IPS-NIHi7 (cell line): Measurements from ENCODE around the gene BMPR1B.
A peak's percentile ranks its signal among the peaks of the same experiment; 100 is the strongest.

Experiments used
- DNase-seq: peaks from one replicate; pipeline ENCODE4 v3.0.0; 2012; ENCODE audit warnings: mixed read lengths; ENCODE audit errors: extremely low spot score

The BMPR1B gene

GRCh38 chr4:94960708-94961107 is 203.0 kb downstream of the BMPR1B start:
- no peak for DNase-seq

- DNase-seq, result no peak
Measured at GRCh38 chr4:94961420-94961819, 203.7 kb downstream of the BMPR1B start.

- DNase-seq, result no peak
Measured at GRCh38 chr4:94962484-94962883, 204.7 kb downstream of the BMPR1B start.

- no peak for DNase-seq
Measured at GRCh38 chr4:94965852-94966251, 208.1 kb downstream of the BMPR1B start.

- no peak for DNase-seq
Measured at GRCh38 chr4:94968493-94968892, 210.7 kb downstream of the BMPR1B start.

- no peak for DNase-seq
Measured at GRCh38 chr4:94970650-94971049, 212.9 kb downstream of the BMPR1B start.

- no peak for DNase-seq
Measured at GRCh38 chr4:94974773-94975172, 217.0 kb downstream of the BMPR1B start.

- no peak for DNase-seq
Measured at GRCh38 chr4:94976371-94977011, 218.7 kb downstream of the BMPR1B start.

- DNase-seq, result no peak
Measured at GRCh38 chr4:94978904-94979303, 221.1 kb downstream of the BMPR1B start.

GRCh38 chr4:94979621-94980020 is 221.9 kb downstream of the BMPR1B start:
- DNase-seq, result no peak

- DNase-seq, result peak; percentile 40
Measured at GRCh38 chr4:94995684-94996394, 238.1 kb downstream of the BMPR1B start.

GRCh38 chr4:95000076-95000648 is 242.4 kb downstream of the BMPR1B start:
- DNase-seq, result no peak

GRCh38 chr4:95004912-95005311 is 247.2 kb downstream of the BMPR1B start:
- DNase-seq, result no peak

GRCh38 chr4:95007998-95008397 is 250.2 kb downstream of the BMPR1B start:
- DNase-seq, result no peak

- DNase-seq, result no peak
Measured at GRCh38 chr4:95013236-95013635, 255.5 kb downstream of the BMPR1B start.

- no peak for DNase-seq
Measured at GRCh38 chr4:95014068-95014467, 256.3 kb downstream of the BMPR1B start.

- DNase-seq, result no peak
Measured at GRCh38 chr4:95017305-95018064, 259.7 kb downstream of the BMPR1B start.

- DNase-seq, result no peak
Measured at GRCh38 chr4:95018785-95019184, 261.0 kb downstream of the BMPR1B start.

GRCh38 chr4:95020521-95020920 is 262.8 kb downstream of the BMPR1B start:
- no peak for DNase-seq

GRCh38 chr4:95021099-95021498 is 263.3 kb downstream of the BMPR1B start:
- no peak for DNase-seq

GRCh38 chr4:95023110-95023509 is 265.4 kb downstream of the BMPR1B start:
- DNase-seq, result no peak

GRCh38 chr4:95027905-95028618 is 270.3 kb downstream of the BMPR1B start:
- DNase-seq, result no peak
